ENCODE results near the gene SLC1A4. TPM values are rescaled to one million over a fixed set of nuclear protein-coding genes. Genes with fewer than 3 reads are reported as not detected.

The SLC1A4 gene
- total RNA-seq, 1 experiment from 2014 or later: 22.9 TPM

- Mint-ChIP-seq H3K9me3 (ENCODE audit: low read depth, unreplicated experiment) (no peaks in the 10 kb centered on the region), H3K36me3 (ENCODE audit: insufficient read depth, unreplicated experiment) (no peaks in the 10 kb centered on the region), H3K4me3 (ENCODE audit: low read depth, unreplicated experiment) (no peak overlapping the region), H3K27me3 (ENCODE audit: unreplicated experiment) (peaks cover 12% of the 10 kb centered on the region), H3K27ac (ENCODE audit: unreplicated experiment) (no peak overlapping the region), H3K4me1 (ENCODE audit: low read depth, unreplicated experiment) (peaks cover 11% of the 10 kb centered on the region)
- BruUV-seq (replicated peaks): no TSS peak
- no peak for TF ChIP-seq CTCF (IDR thresholded peaks at IDR 0.05; ENCODE audit: unreplicated experiment)
- CTCF ChIA-PET: interaction anchor here (0.6 kb wide), 1 partner anchor 30 kb away, joined by 4 read pairs; no protein-coding TSS in a partner anchor
- no peak for DNase-seq
- intact Hi-C loops (cut with micrococcal nuclease; ENCODE audit: unreplicated experiment): no loop called here
Measured at GRCh38 chr2:64952511-64953482, 36.4 kb upstream of the SLC1A4 start.

- Mint-ChIP-seq H3K4me1 (ENCODE audit: low read depth, unreplicated experiment) (peaks cover 11% of the 10 kb centered on the region), H3K36me3 (ENCODE audit: insufficient read depth, unreplicated experiment) (no peaks in the 10 kb centered on the region), H3K4me3 (ENCODE audit: low read depth, unreplicated experiment) (no peak overlapping the region), H3K27ac (ENCODE audit: unreplicated experiment) (no peak overlapping the region), H3K9me3 (ENCODE audit: low read depth, unreplicated experiment) (no peaks in the 10 kb centered on the region), H3K27me3 (ENCODE audit: unreplicated experiment) (peaks cover 29% of the 10 kb centered on the region)
- CTCF ChIA-PET: no interaction called here
- no TSS peak for BruUV-seq (replicated peaks)
- DNase-seq: no peak
- intact Hi-C loops (cut with micrococcal nuclease; ENCODE audit: unreplicated experiment): no loop called here
- TF ChIP-seq CTCF (IDR thresholded peaks at IDR 0.05; ENCODE audit: unreplicated experiment): no peak
Measured at GRCh38 chr2:64955467-64955866, 33.7 kb upstream of the SLC1A4 start.

- H3K27me3 Mint-ChIP-seq (ENCODE audit: unreplicated experiment): peaks cover 29% of the 10 kb centered on the region
- no peak overlapping the region for H3K4me3 Mint-ChIP-seq (ENCODE audit: low read depth, unreplicated experiment)
- H3K27ac Mint-ChIP-seq (ENCODE audit: unreplicated experiment): no peak overlapping the region
- H3K36me3 Mint-ChIP-seq (ENCODE audit: insufficient read depth, unreplicated experiment): no peaks in the 10 kb centered on the region
- CTCF ChIA-PET: interaction anchor here (0.6 kb wide), 1 partner anchor 219 kb away, joined by 6 read pairs; no protein-coding TSS in a partner anchor
- intact Hi-C loops (cut with micrococcal nuclease; ENCODE audit: unreplicated experiment): no loop called here
- H3K9me3 Mint-ChIP-seq (ENCODE audit: low read depth, unreplicated experiment): no peaks in the 10 kb centered on the region
- BruUV-seq (replicated peaks): no TSS peak
- TF ChIP-seq CTCF (IDR thresholded peaks at IDR 0.05; ENCODE audit: unreplicated experiment): no peak
- DNase-seq: no peak
- peaks cover 9% of the 10 kb centered on the region for H3K4me1 Mint-ChIP-seq (ENCODE audit: low read depth, unreplicated experiment)
Measured at GRCh38 chr2:64957109-64957903, 31.9 kb upstream of the SLC1A4 start.

- intact Hi-C loops (cut with micrococcal nuclease; ENCODE audit: unreplicated experiment): no loop called here
- H3K4me1 Mint-ChIP-seq (ENCODE audit: low read depth, unreplicated experiment): no peaks in the 10 kb centered on the region
- H3K36me3 Mint-ChIP-seq (ENCODE audit: insufficient read depth, unreplicated experiment): no peaks in the 10 kb centered on the region
- CTCF ChIA-PET: no interaction called here
- H3K9me3 Mint-ChIP-seq (ENCODE audit: low read depth, unreplicated experiment): no peaks in the 10 kb centered on the region
- DNase-seq: no peak
- H3K27ac Mint-ChIP-seq (ENCODE audit: unreplicated experiment): no peak overlapping the region
- no peak overlapping the region for H3K4me3 Mint-ChIP-seq (ENCODE audit: low read depth, unreplicated experiment)
- no TSS peak for BruUV-seq (replicated peaks)
- TF ChIP-seq CTCF (IDR thresholded peaks at IDR 0.05; ENCODE audit: unreplicated experiment): no peak
- H3K27me3 Mint-ChIP-seq (ENCODE audit: unreplicated experiment): peaks cover 29% of the 10 kb centered on the region
Measured at GRCh38 chr2:64958556-64958955, 30.6 kb upstream of the SLC1A4 start.
